NCI-H2081 treated with DMSO at 0.1 percent for 48 hours (cell line): ENCODE measurements around the gene GOLGA8B.
"Not testable (repeated sequence)": the region's sequence is repeated elsewhere in the genome, so short reads cannot be mapped to it uniquely, and the experiment has no call there.

ENCODE experiments used
- DNase-seq: peaks from one replicate; lab custom pipeline; 2025; lab: John Stamatoyannopoulos, UW

GOLGA8B gene, protein sequence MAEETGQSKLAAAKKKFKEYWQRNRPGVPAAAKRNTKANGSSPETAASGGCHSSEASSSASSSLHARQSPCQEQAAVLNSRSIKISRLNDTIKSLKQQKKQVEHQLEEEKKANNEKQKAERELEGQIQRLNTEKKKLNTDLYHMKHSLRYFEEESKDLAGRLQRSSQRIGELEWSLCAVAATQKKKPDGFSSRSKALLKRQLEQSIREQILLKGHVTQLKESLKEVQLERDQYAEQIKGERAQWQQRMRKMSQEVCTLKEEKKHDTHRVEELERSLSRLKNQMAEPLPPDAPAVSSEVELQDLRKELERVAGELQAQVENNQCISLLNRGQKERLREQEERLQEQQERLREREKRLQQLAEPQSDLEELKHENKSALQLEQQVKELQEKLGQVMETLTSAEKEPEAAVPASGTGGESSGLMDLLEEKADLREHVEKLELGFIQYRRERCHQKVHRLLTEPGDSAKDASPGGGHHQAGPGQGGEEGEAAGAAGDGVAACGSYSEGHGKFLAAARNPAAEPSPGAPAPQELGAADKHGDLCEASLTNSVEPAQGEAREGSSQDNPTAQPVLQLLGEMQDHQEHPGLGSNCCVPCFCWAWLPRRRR

DNA sequence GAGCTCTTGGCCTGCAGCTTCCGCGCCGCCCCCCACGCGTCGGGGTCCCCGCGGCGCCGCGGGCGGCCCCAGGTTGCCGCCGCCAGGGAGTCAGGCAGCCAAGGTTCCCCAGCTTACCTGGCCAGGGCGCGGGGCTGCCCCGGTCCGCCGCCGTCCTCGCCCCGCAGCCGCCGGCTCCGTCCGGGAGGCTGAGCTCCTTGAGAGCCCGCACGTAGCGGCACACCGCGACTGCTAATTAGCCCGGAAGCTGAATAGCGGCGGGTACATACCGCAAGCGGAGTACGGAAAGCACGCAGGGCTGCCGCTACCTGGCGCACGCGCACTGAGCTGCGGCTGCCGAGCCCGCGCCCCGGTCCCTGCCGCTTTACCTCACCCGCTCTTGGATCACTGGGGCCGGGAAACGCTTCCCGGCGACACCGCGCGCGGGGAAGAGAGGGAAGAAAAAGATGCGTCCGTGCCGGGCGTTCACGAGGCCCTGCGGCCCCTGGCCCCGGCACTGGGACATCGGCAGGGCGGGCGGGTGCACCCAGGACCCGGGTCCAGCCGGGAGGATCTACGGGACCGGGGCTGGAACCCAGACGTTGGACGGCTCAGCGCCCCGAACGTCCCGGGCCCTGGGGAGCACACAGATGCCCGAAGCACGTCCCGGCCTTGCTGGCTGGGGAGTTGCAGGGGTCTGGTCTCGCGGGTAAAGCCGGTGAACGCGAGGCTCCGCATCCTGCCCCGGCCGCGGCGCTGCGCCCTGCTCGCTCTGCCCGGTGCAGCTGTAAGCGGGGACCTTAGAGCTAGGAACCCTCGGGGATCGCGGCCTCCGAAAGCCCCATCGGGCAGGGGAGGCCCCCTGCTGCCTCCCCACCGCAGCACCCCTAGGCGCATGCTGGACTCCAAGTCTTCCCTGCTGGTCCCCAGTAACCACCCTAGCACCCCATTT is at the start of gene GOLGA8B:
Gene GOLGA8B, minus strand, starts transcription at position 253 of the 931 bp plus-strand sequence. CDS start 47,739 bp downstream, outside the sequence.
- peak; percentile 5 for DNase-seq

DNA sequence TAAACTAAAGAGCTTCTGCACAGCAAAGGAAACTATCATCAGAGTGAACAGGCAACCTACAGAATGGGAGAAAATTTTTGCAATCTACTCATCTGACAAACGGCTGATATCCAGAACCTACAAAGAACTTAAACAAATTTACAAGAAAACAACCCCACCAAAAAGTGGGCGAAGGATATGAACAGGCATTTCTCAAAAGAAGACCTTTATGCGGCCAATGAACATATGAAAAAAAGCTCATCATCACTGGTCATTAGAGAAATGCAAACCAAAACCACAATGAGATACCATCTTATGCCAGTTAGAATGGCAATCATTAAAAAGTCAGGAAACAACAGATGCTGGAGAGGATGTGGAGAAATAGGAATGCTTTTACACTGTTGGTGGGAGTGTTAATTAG is 49.7 kb upstream of the GOLGA8B start:
- DNase-seq: not testable (repeated sequence)

DNA sequence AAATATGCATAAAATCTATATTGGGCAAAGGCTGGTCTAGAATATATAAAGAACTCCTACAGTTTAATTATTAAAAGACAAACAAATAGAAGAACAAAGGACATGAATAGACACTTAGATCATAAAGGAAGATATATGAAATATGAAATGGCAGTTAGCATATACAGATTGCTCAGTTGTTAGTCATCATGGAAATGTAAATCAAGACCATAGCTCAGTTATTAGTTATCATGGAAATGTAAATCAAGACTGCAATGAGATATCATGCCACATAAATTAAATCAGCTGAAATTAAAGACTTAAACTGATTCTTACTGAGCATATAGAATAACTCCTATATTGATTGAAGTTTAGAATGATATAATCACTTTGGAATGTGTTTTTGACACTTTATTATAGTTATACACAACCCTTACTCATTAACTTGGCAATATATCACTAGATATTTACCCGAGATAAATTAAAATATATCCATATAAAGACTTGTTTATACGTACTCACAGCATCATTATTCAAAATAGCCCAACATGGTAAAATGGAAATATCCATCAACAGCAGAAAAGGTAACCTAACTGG is 45.2 kb upstream of the GOLGA8B start:
- DNase-seq: no peak

DNA sequence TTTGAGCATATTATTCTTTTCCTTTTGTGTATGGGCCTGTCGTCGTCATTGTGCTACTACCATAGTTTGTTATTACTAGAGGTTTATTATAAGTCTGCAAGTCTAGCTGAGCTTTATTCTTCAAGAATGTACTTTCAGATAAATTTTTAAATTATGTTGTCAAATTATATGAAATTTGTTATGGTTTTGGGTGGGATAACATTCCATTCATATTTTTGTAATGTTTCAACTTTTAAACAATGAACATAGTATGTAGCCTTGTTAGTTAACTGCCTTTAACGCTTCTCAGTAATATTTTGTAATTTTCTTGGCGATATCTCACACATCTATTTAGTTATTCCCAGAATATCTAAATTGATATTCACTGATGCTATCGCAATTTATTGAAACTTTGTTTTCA is 41.6 kb upstream of the GOLGA8B start:
- DNase-seq: no peak

DNA sequence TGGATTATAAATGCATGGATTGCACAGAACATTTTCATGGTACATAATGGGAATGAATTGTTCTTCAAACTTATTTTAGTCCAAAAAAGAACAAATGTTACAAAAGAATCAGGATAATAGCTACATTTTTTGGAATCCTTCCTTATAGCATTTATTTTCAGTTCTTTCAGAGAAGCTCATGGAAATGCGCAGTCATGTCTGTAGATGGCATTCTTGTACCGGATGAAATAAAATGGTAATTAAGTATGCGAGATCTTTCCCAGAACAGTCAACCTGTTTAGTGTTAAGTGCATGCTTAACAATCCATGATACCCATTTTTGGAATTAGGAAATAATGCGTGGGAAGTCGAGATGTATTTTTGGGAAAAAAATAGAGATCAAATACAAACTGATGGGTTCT is 38.2 kb upstream of the GOLGA8B start:
- DNase-seq: no peak

DNA sequence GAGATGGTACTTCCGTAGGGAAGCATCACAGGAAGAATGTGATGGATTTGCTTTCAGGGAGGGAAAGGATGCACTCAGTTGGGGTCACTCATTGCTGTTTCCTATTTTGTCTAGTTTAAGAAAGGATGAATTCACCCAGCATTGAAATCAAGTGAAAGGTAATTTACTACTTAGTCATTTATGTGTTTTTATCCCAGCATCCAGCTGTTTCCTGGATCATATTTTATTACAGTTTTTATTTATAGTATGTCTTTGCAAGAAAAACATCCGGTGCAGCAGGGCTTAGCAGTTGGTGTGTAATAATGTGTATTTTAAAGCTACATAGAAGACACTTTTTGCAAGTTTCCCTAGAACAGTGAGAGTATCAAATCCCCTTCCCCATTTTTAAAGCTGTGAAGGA is 37.4 kb upstream of the GOLGA8B start:
- DNase-seq: no peak

DNA sequence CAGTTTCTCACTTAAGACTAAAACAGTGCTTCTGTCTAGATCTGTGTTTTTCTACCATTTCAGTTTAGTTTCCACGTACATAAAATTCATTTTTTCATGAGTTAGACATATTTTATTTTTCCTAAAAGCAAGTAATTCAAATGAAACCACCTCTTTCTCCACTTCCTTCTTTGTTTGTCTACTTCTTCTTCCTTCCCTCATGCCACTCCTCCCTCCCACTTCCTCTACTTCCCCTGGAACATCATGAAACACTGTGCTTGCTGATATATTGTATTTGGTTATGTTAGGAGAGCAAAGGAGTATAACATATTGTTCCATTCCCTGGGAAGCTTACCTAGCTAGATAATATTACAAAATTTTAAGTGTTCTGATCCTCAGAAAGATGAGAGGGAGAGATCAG is 36.7 kb upstream of the GOLGA8B start:
- no peak for DNase-seq

DNA sequence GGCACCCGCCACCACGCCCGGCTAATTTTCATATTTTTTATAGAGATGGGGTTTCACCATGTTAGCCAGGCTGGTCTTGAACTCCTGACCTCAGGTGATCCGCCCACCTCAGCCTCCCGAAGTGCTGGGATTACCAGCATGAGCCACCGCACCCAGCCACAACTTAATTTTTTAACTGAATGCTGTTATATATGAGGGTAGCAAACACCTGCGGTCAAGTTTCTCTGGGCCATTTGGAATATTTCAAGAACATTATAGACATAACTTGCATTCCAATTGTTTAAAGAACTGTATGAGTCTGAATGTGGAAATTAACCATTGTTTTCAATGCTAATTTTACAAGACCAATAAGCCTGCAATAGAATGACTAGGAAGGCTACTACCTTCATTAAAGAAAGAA is 35.7 kb upstream of the GOLGA8B start:
- no peak for DNase-seq

DNA sequence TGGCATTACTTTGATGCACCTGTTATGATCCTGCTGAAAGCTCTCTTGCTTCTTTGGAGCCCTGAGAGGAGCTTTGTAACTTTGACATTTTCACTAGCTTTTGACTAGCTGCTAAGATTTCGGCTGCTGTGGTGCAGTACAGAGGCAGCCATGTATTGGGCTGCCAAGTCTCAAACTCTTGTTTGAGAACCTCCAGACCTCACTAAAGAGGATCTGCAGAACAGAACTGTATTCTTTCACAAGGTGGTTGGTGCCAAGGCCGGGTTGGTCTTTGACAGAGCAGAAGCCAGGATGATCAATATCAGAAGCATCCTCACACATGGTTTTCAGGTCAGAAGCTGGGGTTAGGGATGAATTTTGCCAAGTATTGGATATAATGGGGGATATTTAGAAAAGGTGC is 34.6 kb upstream of the GOLGA8B start:
- DNase-seq: no peak

DNA sequence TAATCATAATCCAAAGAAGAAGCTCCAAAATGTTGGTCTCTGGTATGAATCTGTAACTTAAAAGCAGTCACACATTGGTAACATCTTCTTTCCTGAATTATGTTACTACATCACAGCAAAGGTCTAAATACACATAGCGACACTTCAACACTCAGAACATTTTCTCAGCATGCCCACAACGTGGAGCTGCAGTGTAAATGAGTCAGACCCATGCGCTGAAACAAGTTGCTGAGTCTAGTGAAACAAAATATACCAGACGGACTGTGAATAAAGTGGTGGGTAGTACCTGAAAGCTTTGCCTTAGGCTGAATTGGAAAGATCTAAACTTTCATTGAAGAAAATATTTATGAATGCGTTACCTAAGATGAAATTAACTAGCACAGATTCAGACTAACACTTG is 33.2 kb upstream of the GOLGA8B start:
- DNase-seq: no peak

DNA sequence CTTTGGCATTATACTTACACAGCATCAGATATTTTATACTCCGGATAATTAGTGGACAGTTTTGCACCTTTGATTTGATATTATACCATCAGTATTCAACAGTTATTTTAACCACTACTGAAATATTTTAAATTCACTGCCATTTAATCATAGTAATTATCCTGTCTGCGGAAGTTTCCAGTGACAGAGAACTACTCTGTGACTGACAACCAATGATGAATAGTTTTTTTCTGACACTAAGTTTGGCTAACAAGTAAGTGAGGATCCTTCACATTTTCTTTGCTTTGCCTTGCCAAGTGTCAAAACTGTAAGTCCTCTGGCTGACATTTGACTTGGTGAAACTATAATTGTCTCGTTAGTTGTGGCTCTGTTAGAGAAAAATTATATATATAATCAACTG is 30.5 kb upstream of the GOLGA8B start:
- no peak for DNase-seq

DNA sequence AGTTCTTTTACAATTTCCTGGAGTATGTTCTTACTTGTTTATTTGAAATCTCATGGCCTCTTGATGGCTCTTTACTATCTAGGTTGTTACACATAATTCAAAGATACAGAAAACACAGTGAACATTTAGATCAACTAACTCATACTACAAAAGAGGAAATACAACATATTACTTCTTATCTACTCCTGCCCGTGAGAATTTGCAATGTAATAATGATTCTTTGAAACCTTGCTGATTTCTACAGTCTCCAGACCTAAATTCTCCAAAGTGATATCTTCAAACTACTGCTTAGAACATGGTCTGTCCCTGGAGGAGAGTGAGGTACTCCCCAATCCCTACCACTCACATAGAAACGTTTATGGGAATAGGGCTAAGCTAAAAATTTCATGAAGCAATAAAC is 29.9 kb upstream of the GOLGA8B start:
- no peak for DNase-seq

DNA sequence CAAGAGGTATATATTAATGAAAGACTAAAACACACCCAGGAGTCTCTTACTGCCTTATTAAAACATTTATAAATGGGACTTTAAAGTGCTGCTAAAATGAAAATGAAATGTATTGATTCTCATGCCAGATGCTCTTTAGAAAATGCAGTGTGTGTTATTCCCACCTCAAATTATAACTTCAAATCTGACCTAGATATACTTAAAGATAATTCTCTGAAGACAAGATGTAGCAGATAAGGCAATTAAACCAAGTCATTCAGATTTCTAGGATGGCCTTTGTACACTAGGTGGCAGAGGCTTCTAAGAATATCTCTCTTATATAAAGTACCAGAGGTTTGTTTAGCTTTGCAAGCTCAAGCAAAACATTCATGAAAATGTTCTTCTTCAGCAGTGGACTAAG is 26.9 kb upstream of the GOLGA8B start:
- no peak for DNase-seq

DNA sequence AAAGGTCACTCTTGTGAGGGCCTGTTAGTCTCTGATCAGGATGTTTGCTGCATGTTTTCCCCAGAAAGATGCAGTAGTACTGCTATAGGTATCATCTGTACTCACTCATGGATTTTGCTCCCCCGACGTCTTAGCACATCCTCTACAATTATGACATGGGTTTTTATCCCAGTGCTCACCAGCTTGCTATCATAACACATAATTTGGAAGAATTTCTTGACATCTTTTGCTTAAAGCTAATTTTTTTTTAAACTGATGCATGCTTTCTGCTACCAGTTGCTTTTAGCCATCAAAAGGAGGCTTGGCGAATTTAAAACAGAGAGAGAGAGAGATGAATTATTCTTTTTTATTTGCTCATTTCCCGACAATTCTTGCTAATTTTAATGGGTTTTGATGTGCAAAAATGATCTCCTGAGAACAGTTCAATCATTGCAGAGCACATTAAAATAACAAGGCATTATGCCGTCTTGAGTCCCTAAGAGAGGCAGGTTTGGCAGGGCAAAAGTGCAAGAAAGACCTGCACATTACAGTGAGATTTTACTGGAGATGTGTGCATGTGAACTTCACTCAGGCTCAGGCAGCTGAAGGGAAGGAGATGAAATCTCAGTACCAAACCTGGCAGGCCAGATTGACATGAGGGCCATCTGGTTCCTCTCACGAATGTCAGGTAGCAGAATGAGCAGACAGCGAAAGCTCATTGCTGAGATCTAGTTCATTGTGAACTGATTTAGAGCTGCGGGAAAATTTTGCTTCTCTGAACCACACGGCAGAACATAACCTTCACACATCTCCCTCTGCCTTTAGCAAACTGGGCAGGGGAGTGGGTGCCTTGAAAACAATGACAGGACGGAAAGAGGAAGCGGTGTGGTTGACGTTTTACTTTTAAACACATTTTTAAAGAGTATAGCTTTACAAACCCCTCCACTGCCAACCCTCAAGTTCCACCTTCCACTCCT is 25.9 kb upstream of the GOLGA8B start:
- no peak for DNase-seq

DNA sequence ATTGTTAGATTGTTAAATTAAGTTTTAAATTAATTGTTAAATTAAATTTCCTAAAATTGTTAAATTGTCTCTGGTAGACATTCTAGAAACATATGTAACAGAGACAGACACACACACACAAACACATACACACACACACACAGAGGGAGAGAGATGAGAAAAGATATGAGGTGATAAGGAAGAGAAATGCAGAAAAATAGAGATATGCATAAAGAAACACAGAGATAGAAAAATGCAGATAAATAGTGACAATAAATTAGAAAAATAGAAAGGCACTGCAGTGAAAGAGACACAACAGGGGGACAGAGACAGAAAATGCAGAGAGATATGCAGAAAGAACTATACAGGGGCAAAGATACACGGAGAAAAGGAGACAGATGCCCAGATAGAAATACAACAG is 25.1 kb upstream of the GOLGA8B start:
- DNase-seq: no peak

DNA sequence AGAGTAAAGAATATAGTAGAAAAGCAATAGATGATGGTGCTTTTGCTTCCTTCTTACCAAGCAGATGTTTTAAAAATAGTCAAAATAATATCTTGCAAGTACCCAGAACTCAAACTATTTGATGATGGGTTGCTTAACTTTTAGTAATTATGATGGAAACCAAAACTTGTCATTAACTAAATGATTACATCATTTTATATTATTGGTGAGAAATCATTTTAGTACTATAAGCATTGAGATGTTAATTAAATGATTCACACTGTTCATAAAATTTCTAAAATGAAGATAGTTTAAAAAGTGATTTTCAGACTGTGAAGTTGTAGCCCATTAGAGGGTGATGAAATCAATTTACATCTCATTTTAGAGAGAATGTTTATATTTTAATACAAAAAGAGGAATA is 24.4 kb upstream of the GOLGA8B start:
- DNase-seq: no peak

DNA sequence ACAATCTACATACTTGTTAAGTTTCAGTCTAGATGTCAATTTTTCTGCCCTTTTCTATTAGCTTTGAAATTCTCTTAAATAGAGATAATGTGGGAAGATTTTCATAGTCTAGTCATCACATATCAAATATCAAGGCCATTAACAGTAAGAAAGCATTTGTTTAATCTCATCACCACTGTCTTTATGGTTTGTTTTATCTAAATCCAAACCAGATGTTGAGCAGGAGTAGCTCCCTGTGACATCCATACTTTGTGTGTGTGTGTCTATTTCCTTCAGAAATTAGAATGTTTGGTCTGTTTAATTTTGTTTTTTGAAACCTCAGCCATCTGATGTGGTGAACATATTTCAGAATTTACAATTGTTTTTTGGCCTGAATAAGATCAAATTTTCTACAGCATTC is 23.1 kb upstream of the GOLGA8B start:
- no peak for DNase-seq

DNA sequence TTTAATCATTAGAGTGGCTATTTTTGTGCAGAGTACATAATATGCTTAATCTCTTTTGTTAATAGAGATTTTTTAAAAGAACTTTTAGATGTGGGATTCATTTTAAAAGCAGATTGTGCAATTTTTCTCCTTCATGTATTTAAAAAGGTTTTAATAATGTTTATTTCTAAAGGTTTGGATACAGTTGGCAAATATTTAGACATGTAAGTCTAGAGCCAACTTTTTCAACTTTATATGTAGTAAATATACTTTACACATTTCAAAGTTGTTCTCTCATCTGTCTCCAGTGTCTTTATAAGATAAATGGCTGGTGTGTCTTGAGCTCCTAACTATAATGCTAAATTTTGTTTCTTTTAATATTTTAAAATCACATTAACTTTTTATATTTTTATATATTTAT is 22.7 kb upstream of the GOLGA8B start:
- no peak for DNase-seq

DNA sequence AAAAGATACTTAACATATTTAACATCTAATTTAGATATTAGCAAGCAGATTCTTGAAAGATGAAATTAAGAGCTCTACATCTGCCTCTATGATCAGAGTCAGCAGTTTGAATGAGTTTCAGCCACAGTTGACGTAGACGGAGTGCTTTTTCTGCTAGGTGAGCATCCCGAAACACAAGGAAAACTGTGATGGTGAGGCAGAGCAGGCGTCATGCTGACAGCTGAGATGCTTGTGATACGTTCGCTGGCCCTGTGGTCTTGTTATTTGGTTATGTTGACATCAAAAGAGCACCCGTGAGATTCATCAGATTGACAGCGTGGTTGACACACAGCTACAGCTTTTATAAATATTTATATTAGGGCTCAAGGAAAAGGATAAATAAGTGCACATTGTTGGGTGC is 19.6 kb upstream of the GOLGA8B start:
- DNase-seq: no peak

DNA sequence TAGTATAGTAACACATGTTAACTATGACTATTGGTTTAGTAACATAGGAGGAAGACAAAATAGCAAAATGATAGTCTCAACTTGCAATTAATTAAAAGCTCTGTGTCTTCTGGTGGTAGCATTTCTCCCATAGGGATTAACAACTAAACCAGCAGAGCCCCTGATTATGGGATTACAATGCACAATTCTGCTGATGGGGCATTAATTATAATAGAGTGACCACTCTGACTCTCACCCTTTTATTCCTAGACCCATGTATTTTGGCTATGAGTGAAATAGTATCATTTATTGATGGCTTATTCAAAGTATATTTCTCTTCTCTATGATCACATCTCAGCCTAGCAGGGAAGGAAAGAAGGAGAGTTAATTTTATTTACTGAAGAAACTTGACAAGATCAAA is 17.5 kb upstream of the GOLGA8B start:
- DNase-seq: no peak
